Endothelial cell of umbilical vein (primary cell): ENCODE measurements around the gene C2CD5. TPM values are rescaled to one million over a fixed set of nuclear protein-coding genes. Genes with fewer than 3 reads are reported as not detected.

Source experiments
- BruUV-seq: library from RNA; stranded (reverse); fragments of 400-500 nt; replicated peaks from 2 replicates; lab custom pipeline; 2021; lab: Mats Ljungman, UMichigan
- CTCF ChIA-PET: fragments of 300-600, 350-600 bp; sonication (Branson Sonifier 250); formaldehyde crosslinking; loops from one replicate; lab custom pipeline; 2021; ENCODE audit warnings: antibody characterized with exemption, inconsistent platforms; lab: Charles Lee
- POLR2A ChIA-PET: fragments of 300-600, 350-600 bp; sonication (Branson Sonifier 250); formaldehyde crosslinking; loops from one replicate; lab custom pipeline; 2021; ENCODE audit warnings: antibody characterized with exemption, inconsistent platforms; lab: Charles Lee
- DNase-seq: peaks from one replicate; pipeline ENCODE4 v3.0.0-alpha.2; 2011; ENCODE audit warnings: low read depth, low spot score
- FAIRE-seq: peaks from 2 replicates; lab custom pipeline; 2011; peaks lifted over from hg19 to GRCh38; lab: Jason Lieb, UNC
- H2AFZ ChIP-seq: 2 replicates; pipeline ENCODE4 v1.6.0; 2012; ENCODE audit warnings: low read depth, low read length, control low read depth, inconsistent platforms
- H3K27ac ChIP-seq: 2 replicates; pipeline ENCODE4 v1.5.1; 2011; ENCODE audit warnings: low read depth, mild to moderate bottlenecking, control low read depth, low read length, moderate library complexity; ENCODE audit not compliant: insufficient read depth
- H3K27me3 ChIP-seq, 2 experiments: 2 replicates each; pipeline versions ENCODE4 v1.6.0 to v1.6.1; 2011; ENCODE audit warnings: low read length in 2 of 2, mixed read lengths in 1 of 2; ENCODE audit not compliant: control insufficient read depth in 2 of 2, insufficient read depth in 2 of 2
- H3K36me3 ChIP-seq, 2 experiments: 2 replicates in 1 of 2; 3 replicates in 1 of 2; pipeline ENCODE4 v1.5.1; 2011; ENCODE audit warnings: low read length in 2 of 2, mild to moderate bottlenecking in 1 of 2, moderate library complexity in 1 of 2; ENCODE audit not compliant: control insufficient read depth in 2 of 2, insufficient read depth in 2 of 2; ENCODE audit errors: extremely low read depth in 1 of 2
- H3K4me1 ChIP-seq: 3 replicates; pipeline ENCODE4 v1.5.1; 2011; ENCODE audit warnings: mild to moderate bottlenecking, low read length; ENCODE audit not compliant: control insufficient read depth, insufficient read depth; ENCODE audit errors: extremely low read depth
- H3K4me2 ChIP-seq: 2 replicates; pipeline ENCODE4 v1.6.1; 2011; ENCODE audit warnings: low read length, control low read depth, mixed read lengths; ENCODE audit not compliant: insufficient read depth
- H3K4me3 ChIP-seq, 3 experiments: fragments of 200-600 bp in 1 of 3; sonication (generic), shearing (Covaris generic) in 1 of 3; replicated peaks in 1 of 3; 2 replicates each; pipeline ENCODE4 v1.5.1; 2011 to 2016; ENCODE audit warnings: control low read depth in 3 of 3, low read length in 3 of 3, mild to moderate bottlenecking in 2 of 3, inconsistent platforms in 1 of 3, low read depth in 1 of 3, moderate library complexity in 1 of 3; ENCODE audit not compliant: insufficient read depth in 1 of 3
- H3K79me2 ChIP-seq: 2 replicates; pipeline ENCODE4 v1.6.0; 2012; ENCODE audit warnings: low read length, inconsistent platforms; ENCODE audit not compliant: control insufficient read depth, insufficient read depth
- H3K9ac ChIP-seq: replicated peaks from 2 replicates; pipeline ENCODE3; 2011; ENCODE audit warnings: low read length, control low read depth; ENCODE audit not compliant: insufficient read depth; ENCODE audit errors: extremely low read depth
- H3K9me1 ChIP-seq: replicated peaks from 3 replicates; pipeline ENCODE4 v1.6.0; 2011; ENCODE audit warnings: mild to moderate bottlenecking, low read length; ENCODE audit not compliant: control insufficient read depth, insufficient read depth; ENCODE audit errors: extremely low read depth
- H3K9me3 ChIP-seq: replicated peaks from 2 replicates; pipeline ENCODE4 v1.5.1; 2012; ENCODE audit warnings: low read length, inconsistent platforms; ENCODE audit not compliant: control insufficient read depth, insufficient read depth
- H4K20me1 ChIP-seq: replicated peaks from 2 replicates; pipeline ENCODE3; 2011; ENCODE audit warnings: mild to moderate bottlenecking, low read length; ENCODE audit not compliant: control insufficient read depth, insufficient read depth; ENCODE audit errors: extremely low read depth
- CTCF ChIP-seq, 2 donors: IDR thresholded peaks; 1 replicate in 1 of 2; 2 replicates in 1 of 2; pipeline ENCODE4 v1.5.1; 2011; ENCODE audit warnings: low read length in 2 of 2, mild to moderate bottlenecking in 2 of 2, moderate library complexity in 2 of 2, control low read depth in 1 of 2, inconsistent platforms in 1 of 2, low read depth in 1 of 2; ENCODE audit not compliant: insufficient read depth in 1 of 2; ENCODE audit errors: extremely low read depth in 1 of 2
- EZH2 ChIP-seq: IDR thresholded peaks from 2 replicates; pipeline ENCODE4 v1.6.1; 2012; ENCODE audit warnings: borderline replicate concordance, low read depth, mild to moderate bottlenecking, moderate library complexity, low read length, inconsistent platforms; ENCODE audit not compliant: severe bottlenecking
- FOS ChIP-seq: IDR thresholded peaks from 2 replicates; pipeline ENCODE4 v1.6.1; 2011; ENCODE audit warnings: mild to moderate bottlenecking, low read length, moderate library complexity, borderline replicate concordance; ENCODE audit not compliant: insufficient read depth
- GATA2 ChIP-seq: IDR thresholded peaks from 2 replicates; pipeline ENCODE4 v1.7.0; 2011; ENCODE audit warnings: low read depth, mild to moderate bottlenecking, moderate library complexity, mixed read lengths, low read length; ENCODE audit not compliant: insufficient read length, insufficient read depth
- JUN ChIP-seq: IDR thresholded peaks from 2 replicates; pipeline ENCODE4 v1.6.1; 2011; ENCODE audit warnings: borderline replicate concordance, low read depth; ENCODE audit not compliant: insufficient read length, insufficient read depth
- MAX ChIP-seq: IDR thresholded peaks from 2 replicates; pipeline ENCODE4 v1.6.1; 2011; ENCODE audit not compliant: insufficient read depth, insufficient read length
- MYC ChIP-seq: IDR thresholded peaks from one replicate; pipeline ENCODE4 v1.6.1; 2011; ENCODE audit warnings: mild to moderate bottlenecking, low read depth, low read length
- POLR2A ChIP-seq: IDR thresholded peaks from 2 replicates; pipeline ENCODE4 v1.6.1; 2012; ENCODE audit warnings: low read depth, mild to moderate bottlenecking, control low read depth, low read length
- POLR2AphosphoS5 ChIP-seq: IDR thresholded peaks from 2 replicates; pipeline ENCODE4 v1.6.1; 2012; ENCODE audit warnings: low read depth, mild to moderate bottlenecking, control low read depth, low read length, moderate library complexity; ENCODE audit not compliant: insufficient read depth
- dilution Hi-C: fragments of 300-500 bp; cut with MboI; formaldehyde crosslinking; loops from one replicate; pipeline ENCODE4 v1.15.0; 2019; ENCODE audit warnings: low sequenced_read_pairs; ENCODE audit not compliant: extremely low pct_ligation_motif_present
- intact Hi-C: fragments of 100-400 bp; cut with micrococcal nuclease; formaldehyde crosslinking; loops from one replicate; pipeline ENCODE4 v1.10.0; 2022
- polyA plus RNA-seq, 4 experiments: library from polyadenylated mRNA; depleted of rRNA in 3 of 4; stranded (reverse) in 3 of 4; unstranded in 1 of 4; fragments of >200 nt; gene quantifications; 2 replicates each; pipeline versions ENCODE4 v1.2.1 to v1.2.3, GENCODE V29; 2011 to 2012; ENCODE audit warnings: missing spikeins in 1 of 4
- total RNA-seq: library from RNA; stranded (reverse); gene quantifications from 2 replicates; pipeline ENCODE4 v1.2.3, GENCODE V29; 2021

The C2CD5 gene
- total and polyA plus RNA-seq, 2 donors (not counting 3 experiments of a cell fraction or from before 2014, with no cell fraction given) = 12.9 to 32.9 TPM

GRCh38 chr12:22574921-22575320 is 30.6 kb upstream of the C2CD5 start:
- ChIA-PET CTCF (interaction anchor here (1.3 kb wide), 1 partner anchor 132 kb away, joined by 3 read pairs; no protein-coding TSS in a partner anchor), POLR2A (no interaction called here)
- Histone ChIP-seq H3K79me2 (no peaks in the 10 kb centered on the region), H3K36me3 (no peaks in the 10 kb centered on the region), H2AFZ (no peak overlapping the region), H3K9me1 (no peaks in the 10 kb centered on the region), H3K9ac (no peak overlapping the region), H3K27me3 (no peaks in the 10 kb centered on the region), H3K9me3 (no peaks in the 10 kb centered on the region), H3K4me3 (no peak overlapping the region), H3K4me1 (no peaks in the 10 kb centered on the region), H3K27ac (no peak overlapping the region), H3K4me2 (no peak overlapping the region), H4K20me1 (no peaks in the 10 kb centered on the region)
- DNase-seq (no peak), FAIRE-seq (no peak)
- BruUV-seq = no TSS peak
- intact Hi-C loops (no loop called here), dilution Hi-C loops (no loop called here)
- TF ChIP-seq POLR2AphosphoS5 = no peak
- no peak for TF ChIP-seq FOS
- no peak for TF ChIP-seq GATA2
- no peak for TF ChIP-seq CTCF (IDR thresholded peaks at IDR 0.05; ENCODE audit: extremely low read depth in 1 of 2, insufficient read depth in 1 of 2, low read depth in 1 of 2, low read length in 2 of 2)
- TF ChIP-seq MYC = no peak
- no peak for TF ChIP-seq EZH2

- ChIA-PET CTCF (no interaction called here), POLR2A (no interaction called here)
- Histone ChIP-seq H3K9me1 (no peaks in the 10 kb centered on the region), H2AFZ (no peak overlapping the region), H3K27me3 (no peaks in the 10 kb centered on the region), H3K36me3 (no peaks in the 10 kb centered on the region), H3K4me2 (no peak overlapping the region), H4K20me1 (no peaks in the 10 kb centered on the region), H3K79me2 (no peaks in the 10 kb centered on the region), H3K4me1 (no peaks in the 10 kb centered on the region), H3K9me3 (no peaks in the 10 kb centered on the region), H3K9ac (no peak overlapping the region), H3K4me3 (no peak overlapping the region), H3K27ac (no peak overlapping the region)
- BruUV-seq = no TSS peak
- FAIRE-seq (no peak), DNase-seq (no peak)
- dilution Hi-C loops (no loop called here), intact Hi-C loops (no loop called here)
- TF ChIP-seq MYC (no peak), MAX (no peak), JUN (no peak), EZH2 (no peak), POLR2A (no peak), FOS (no peak), CTCF (IDR thresholded peaks at IDR 0.05; ENCODE audit: extremely low read depth in 1 of 2, insufficient read depth in 1 of 2, low read depth in 1 of 2, low read length in 2 of 2) (no peak), POLR2AphosphoS5 (no peak), GATA2 (no peak)
Observed at GRCh38 chr12:22573181-22573580, 28.8 kb upstream of the C2CD5 start.
